Esophagus squamous epithelium (tissue), 5 donors: Measurements from ENCODE around the gene DRC3. TPM values are rescaled to one million over a fixed set of nuclear protein-coding genes. Genes with fewer than 3 reads are reported as not detected.

Experiments
- DNase-seq: peaks from one replicate; lab custom pipeline; 2025; lab: John Stamatoyannopoulos, UW
- H3K27ac ChIP-seq, 4 donors: fragments of 200-600 bp; sonication (generic); one replicate each; pipeline ENCODE4 v1.5.1; 2016 to 2019; ENCODE audit warnings: mild to moderate bottlenecking in 1 of 4
- H3K27me3 ChIP-seq, 4 donors: fragments of 200-600 bp; sonication (generic); 1 replicate in 3 of 4; 2 replicates in 1 of 4; pipeline versions ENCODE4 v1.5.1 to v1.6.0; 2017 to 2021; ENCODE audit warnings: antibody characterized with exemption in 1 of 4
- H3K36me3 ChIP-seq, 3 donors: fragments of 200-600 bp; sonication (generic); one replicate each; pipeline ENCODE4 v1.5.1; 2016 to 2019
- H3K4me1 ChIP-seq, 3 donors: fragments of 200-600 bp; sonication (generic); one replicate each; pipeline ENCODE4 v1.5.1; 2017 to 2019
- H3K4me3 ChIP-seq, 4 donors: fragments of 200-600 bp; sonication (generic); 1 replicate in 3 of 4; 2 replicates in 1 of 4; pipeline ENCODE4 v1.5.1; 2016 to 2019; ENCODE audit warnings: mild to moderate bottlenecking in 2 of 4, moderate library complexity in 1 of 4
- H3K9me3 ChIP-seq, 3 donors: fragments of 200-600 bp; sonication (generic); one replicate each; pipeline ENCODE4 v1.5.1; 2016 to 2019
- POLR2A ChIP-seq, 4 donors: fragments of 450-650 bp; IDR thresholded peaks; one replicate each; pipeline ENCODE4 v1.6.1; 2017; ENCODE audit warnings: antibody characterized with exemption in 4 of 4, mild to moderate bottlenecking in 4 of 4, moderate library complexity in 3 of 4
- WGBS, 2 donors: methylation state at CpG; one replicate each; pipeline ENCODE4 v1.1.5; 2018; 5-methylcytosine and 5-hydroxymethylcytosine counted together
- intact Hi-C: fragments of 100-400 bp; cut with DNase I; formaldehyde crosslinking; loops from one replicate; pipeline ENCODE4 v1.15.0; 2022
- total RNA-seq, 4 donors: library from RNA; depleted of rRNA; stranded (reverse); fragments of >200 nt; gene quantifications; one replicate each; pipeline ENCODE4 v1.1.0, GENCODE V29; 2016
- TF ChIP-seq, protein P1 (sequence below), 6 experiments: fragments of 450-650 bp in 4 of 6; fragments of 200-600 bp in 2 of 6; sonication (generic) in 2 of 6; IDR thresholded peaks; one replicate each; pipeline ENCODE4 v1.5.1; 2016 to 2019; ENCODE audit warnings: antibody characterized with exemption in 6 of 6, mild to moderate bottlenecking in 4 of 6, moderate library complexity in 4 of 6
- donor health status: DM: yes; HTN: yes; CAD: no.

DRC3 gene
- total RNA-seq, 4 donors from 2014 or later, result 0.11 to 2.5 (median 1.3) TPM

DNA sequence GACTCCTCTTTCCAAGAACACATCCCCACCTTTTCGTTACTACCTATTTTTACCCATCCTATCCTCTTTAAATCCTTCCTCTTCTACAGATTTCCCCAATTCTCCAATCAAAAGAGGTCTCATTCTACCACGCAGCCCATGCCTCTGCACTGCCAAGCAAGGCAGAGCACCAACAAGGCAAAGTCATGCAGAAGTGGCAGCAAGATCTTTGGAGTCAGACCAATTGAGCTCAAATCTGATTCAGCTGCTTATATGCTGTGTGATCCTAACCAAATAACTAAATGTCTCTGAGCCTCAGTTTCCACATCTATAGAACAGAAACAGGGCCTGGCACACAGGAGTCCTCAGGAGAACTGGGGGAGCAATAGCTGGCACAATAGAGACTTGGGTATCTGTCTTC, 41.5 kb upstream of the DRC3 start:
- peaks cover 0 to 18% (median 0%) of the 10 kb centered on the region in 3 donors for H3K36me3 ChIP-seq
- H3K27me3 ChIP-seq, result no peaks in the 10 kb centered on the region
- WGBS, 2 donors, result 81 to 87% methylated on average over 2 of the region's 2 CpGs
- intact Hi-C loops, result no loop called here
- H3K4me3 ChIP-seq, result no peak overlapping the region
- no peak overlapping the region for H3K27ac ChIP-seq
- DNase-seq, result no peak
- H3K4me1 ChIP-seq, result peaks cover 12 to 89% (median 20%) of the 10 kb centered on the region in 3 donors
- no peaks in the 10 kb centered on the region for H3K9me3 ChIP-seq
- TF ChIP-seq, protein P1, sequence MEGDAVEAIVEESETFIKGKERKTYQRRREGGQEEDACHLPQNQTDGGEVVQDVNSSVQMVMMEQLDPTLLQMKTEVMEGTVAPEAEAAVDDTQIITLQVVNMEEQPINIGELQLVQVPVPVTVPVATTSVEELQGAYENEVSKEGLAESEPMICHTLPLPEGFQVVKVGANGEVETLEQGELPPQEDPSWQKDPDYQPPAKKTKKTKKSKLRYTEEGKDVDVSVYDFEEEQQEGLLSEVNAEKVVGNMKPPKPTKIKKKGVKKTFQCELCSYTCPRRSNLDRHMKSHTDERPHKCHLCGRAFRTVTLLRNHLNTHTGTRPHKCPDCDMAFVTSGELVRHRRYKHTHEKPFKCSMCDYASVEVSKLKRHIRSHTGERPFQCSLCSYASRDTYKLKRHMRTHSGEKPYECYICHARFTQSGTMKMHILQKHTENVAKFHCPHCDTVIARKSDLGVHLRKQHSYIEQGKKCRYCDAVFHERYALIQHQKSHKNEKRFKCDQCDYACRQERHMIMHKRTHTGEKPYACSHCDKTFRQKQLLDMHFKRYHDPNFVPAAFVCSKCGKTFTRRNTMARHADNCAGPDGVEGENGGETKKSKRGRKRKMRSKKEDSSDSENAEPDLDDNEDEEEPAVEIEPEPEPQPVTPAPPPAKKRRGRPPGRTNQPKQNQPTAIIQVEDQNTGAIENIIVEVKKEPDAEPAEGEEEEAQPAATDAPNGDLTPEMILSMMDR (IDR thresholded peaks at IDR 0.05), result no peak
- TF ChIP-seq POLR2A (IDR thresholded peaks at IDR 0.05), result no peak

DNA sequence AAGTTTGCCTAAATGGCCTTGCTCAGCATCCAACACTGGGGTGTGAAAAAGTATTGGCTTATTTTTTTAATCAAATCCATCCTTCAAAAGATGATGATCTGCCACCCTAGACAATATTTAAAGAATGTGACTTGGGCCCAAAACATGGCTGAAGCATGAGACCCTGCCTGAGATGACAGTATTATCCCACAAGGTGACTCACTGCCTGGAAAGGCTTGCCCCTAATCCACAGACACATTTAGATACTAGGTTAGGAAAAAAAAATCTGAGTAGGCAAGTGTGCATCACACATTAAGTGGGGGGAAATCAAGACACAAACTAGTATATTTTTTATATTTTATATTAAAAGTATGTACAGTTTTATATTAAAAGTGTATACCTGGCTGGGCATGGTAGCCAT, 38.9 kb upstream of the DRC3 start:
- H3K4me1 ChIP-seq, result peaks cover 33 to 96% (median 36%) of the 10 kb centered on the region in 3 donors
- intact Hi-C loops, result no loop called here
- H3K27me3 ChIP-seq, result no peaks in the 10 kb centered on the region
- H3K9me3 ChIP-seq, result no peaks in the 10 kb centered on the region
- TF ChIP-seq POLR2A (IDR thresholded peaks at IDR 0.05), result no peak
- TF ChIP-seq, protein P1 (IDR thresholded peaks at IDR 0.05), result no peak
- no peak for DNase-seq
- H3K27ac ChIP-seq, result peak overlapping the region in 1 of 4 donors; percentile 29
- H3K36me3 ChIP-seq, result peaks cover 0 to 5% (median 0%) of the 10 kb centered on the region in 3 donors
- no peak overlapping the region for H3K4me3 ChIP-seq

DNA sequence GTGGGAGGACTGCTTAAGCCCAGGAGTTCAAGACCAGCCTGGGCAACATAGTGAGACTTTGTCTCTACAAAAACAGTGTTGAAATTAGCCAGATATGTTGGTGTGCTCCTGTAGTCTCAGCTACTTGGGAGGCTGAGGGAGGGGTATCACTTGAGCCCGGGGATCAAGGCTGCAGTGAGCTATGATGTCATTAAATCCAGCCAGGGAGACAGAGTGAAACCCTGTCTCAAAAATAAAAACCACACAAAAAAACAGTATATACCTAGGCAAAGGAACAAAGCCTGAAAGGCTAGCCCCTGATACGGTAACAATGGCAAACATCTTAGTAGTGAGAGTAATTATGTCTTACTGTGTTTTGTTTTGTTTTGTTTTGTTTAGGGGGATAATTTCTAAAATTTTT, 38.4 kb upstream of the DRC3 start:
- WGBS, 2 donors, result 91 to 95% methylated on average over 2 of the region's 2 CpGs
- intact Hi-C loops, result no loop called here
- no peak for DNase-seq
- H3K9me3 ChIP-seq, result no peaks in the 10 kb centered on the region
- TF ChIP-seq, protein P1 (IDR thresholded peaks at IDR 0.05), result no peak
- no peak for TF ChIP-seq POLR2A (IDR thresholded peaks at IDR 0.05)
- no peaks in the 10 kb centered on the region for H3K27me3 ChIP-seq
- peak overlapping the region in 1 of 4 donors; percentile 29 for H3K27ac ChIP-seq
- peaks cover 33 to 96% (median 36%) of the 10 kb centered on the region in 3 donors for H3K4me1 ChIP-seq
- H3K36me3 ChIP-seq, result peaks cover 0 to 1% (median 0%) of the 10 kb centered on the region in 3 donors
- no peak overlapping the region for H3K4me3 ChIP-seq

DNA sequence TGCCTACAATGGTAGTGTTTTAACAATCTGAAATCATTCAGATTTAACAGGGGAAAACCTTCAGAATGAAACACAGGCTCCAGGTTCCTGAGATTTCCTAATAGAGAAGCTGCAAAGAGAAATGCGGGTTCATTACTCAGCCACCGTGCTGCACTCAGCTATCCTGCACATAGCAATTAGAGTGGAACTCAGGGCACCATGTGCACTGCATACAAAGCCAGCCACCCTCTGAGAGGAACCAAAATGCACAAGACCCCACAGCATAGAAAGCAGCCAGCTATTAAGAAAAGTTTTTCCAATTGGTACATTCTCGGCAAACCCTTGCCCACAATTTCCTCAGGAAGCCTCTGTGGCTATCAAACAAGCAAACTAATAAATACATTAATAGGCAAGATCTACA, 37.9 kb upstream of the DRC3 start:
- 72 to 93% methylated on average over 3 of the region's 3 CpGs for WGBS, 2 donors
- peaks cover 36 to 96% (median 37%) of the 10 kb centered on the region in 3 donors for H3K4me1 ChIP-seq
- DNase-seq, result no peak

More for the DNA sequence above, 37.9 kb upstream of the DRC3 start:
- Histone ChIP-seq H3K27ac (peak overlapping the region in 2 of 4 donors; percentile 29 to 88), H3K4me3 (no peak overlapping the region), H3K36me3 (no peaks in the 10 kb centered on the region), H3K9me3 (no peaks in the 10 kb centered on the region), H3K27me3 (no peaks in the 10 kb centered on the region)
- intact Hi-C loops, result no loop called here
- TF ChIP-seq POLR2A (IDR thresholded peaks at IDR 0.05), result no peak
- TF ChIP-seq, protein P1 (IDR thresholded peaks at IDR 0.05), result no peak
